Body of pancreas (tissue), 4 donors: ENCODE measurements around the gene PALS1. TPM values are rescaled to one million over a fixed set of nuclear protein-coding genes. Genes with fewer than 3 reads are reported as not detected.
"Not testable (repeated sequence)": the region's sequence is repeated elsewhere in the genome, so short reads cannot be mapped to it uniquely, and the experiment has no call there.

Experiments
- ATAC-seq: fragments of 150-250 bp; one replicate; pipeline ENCODE4 v1.9.1; 2016
- DNase-seq, 4 donors: peaks; one replicate each; pipeline ENCODE4 v3.0.0-alpha.2; 2019
- H3K27ac ChIP-seq, 4 donors: fragments of 200-600 bp; sonication (generic); 1 replicate in 3 of 4; 2 replicates in 1 of 4; pipeline versions ENCODE4 v1.5.1 to v1.6.1; 2016 to 2019; ENCODE audit warnings: mild to moderate bottlenecking in 1 of 4, mixed read lengths in 1 of 4, moderate library complexity in 1 of 4
- H3K27me3 ChIP-seq, 2 donors: fragments of 200-600 bp; sonication (generic); one replicate each; pipeline ENCODE4 v1.6.0; 2016; ENCODE audit warnings: mild to moderate bottlenecking in 1 of 2
- H3K36me3 ChIP-seq, 2 donors: fragments of 200-600 bp; sonication (generic); replicated peaks in 1 of 2; 2 replicates each; pipeline ENCODE4 v1.5.1; 2016; ENCODE audit warnings: low read depth in 2 of 2; ENCODE audit not compliant: insufficient read depth in 1 of 2
- H3K4me1 ChIP-seq: fragments of 200-600 bp; sonication (generic); one replicate; pipeline ENCODE4 v1.6.0; 2016
- H3K4me3 ChIP-seq, 2 donors: fragments of 200-600 bp; sonication (generic); 1 replicate in 1 of 2; 2 replicates in 1 of 2; pipeline ENCODE4 v1.5.1; 2016 to 2019
- H3K9me3 ChIP-seq, 3 donors: fragments of 200-600 bp; sonication (generic); 1 replicate in 2 of 3; 2 replicates in 1 of 3; pipeline ENCODE4 v1.5.1; 2016
- CTCF ChIP-seq, 7 experiments: fragments of 450-650 bp in 4 of 7; fragments of 200-600 bp in 3 of 7; sonication (generic) in 3 of 7; IDR thresholded peaks; one replicate each; pipeline ENCODE4 v1.5.1; 2016 to 2019; ENCODE audit warnings: antibody characterized with exemption in 7 of 7
- POLR2A ChIP-seq, 3 donors: fragments of 450-650 bp; IDR thresholded peaks; one replicate each; pipeline ENCODE4 v1.6.1; 2016; ENCODE audit warnings: antibody characterized with exemption in 3 of 3, mild to moderate bottlenecking in 2 of 3
- WGBS, 2 donors: methylation state at CpG; one replicate each; pipeline ENCODE4 v1.1.5; 2017; 5-methylcytosine and 5-hydroxymethylcytosine counted together
- intact Hi-C: fragments of 100-400 bp; cut with DNase I; formaldehyde crosslinking; loops from one replicate; pipeline ENCODE4 v1.15.1; 2023
- total RNA-seq, 2 donors: library from RNA; depleted of rRNA; stranded (reverse); fragments of >200 nt; gene quantifications; one replicate each; pipeline ENCODE4 v1.1.0, GENCODE V29; 2016

The PALS1 gene
- total RNA-seq, 2 donors from 2014 or later, result 6.9 to 11.4 TPM

- intact Hi-C loops, result no loop called here
- TF ChIP-seq CTCF (IDR thresholded peaks at IDR 0.05), result no peak
- no peak for TF ChIP-seq POLR2A (IDR thresholded peaks at IDR 0.05)
- ATAC-seq, result peak; percentile 38
- H3K27ac ChIP-seq, result peak overlapping the region in 2 of 4 donors; percentile 28 to 46
- 60% methylated on average over 4 of the region's 4 CpGs for WGBS, 2 donors
- H3K4me1 ChIP-seq, result peaks cover 19% of the 10 kb centered on the region
- H3K9me3 ChIP-seq, result no peaks in the 10 kb centered on the region
- no peaks in the 10 kb centered on the region for H3K36me3 ChIP-seq
- no peak for DNase-seq
- H3K27me3 ChIP-seq, result no peaks in the 10 kb centered on the region
- H3K4me3 ChIP-seq, result no peak overlapping the region
These were observed 28.2 kb downstream of the PALS1 start for GRCh38 chr14:67269298-67270060.

- DNase-seq (no peak), ATAC-seq (no peak)
- 57 to 68% methylated on average over 3 of the region's 3 CpGs for WGBS, 2 donors
- Histone ChIP-seq H3K9me3 (no peaks in the 10 kb centered on the region), H3K36me3 (no peaks in the 10 kb centered on the region), H3K27ac (peak overlapping the region in 2 of 4 donors; percentile 28 to 46), H3K4me1 (peaks cover 19% of the 10 kb centered on the region), H3K4me3 (no peak overlapping the region), H3K27me3 (no peaks in the 10 kb centered on the region)
- TF ChIP-seq CTCF (IDR thresholded peaks at IDR 0.05), result no peak
- TF ChIP-seq POLR2A (IDR thresholded peaks at IDR 0.05), result no peak
- intact Hi-C loops, result no loop called here
These were observed 29.0 kb downstream of the PALS1 start for GRCh38 chr14:67270145-67270753.

- H3K36me3 ChIP-seq, result no peaks in the 10 kb centered on the region
- TF ChIP-seq POLR2A (IDR thresholded peaks at IDR 0.05), result no peak
- TF ChIP-seq CTCF (IDR thresholded peaks at IDR 0.05), result no peak
- H3K27ac ChIP-seq, result no peak overlapping the region
- 70 to 79% methylated on average over 3 of the region's 3 CpGs for WGBS, 2 donors
- ATAC-seq (no peak), DNase-seq (no peak)
- intact Hi-C loops, result no loop called here
- H3K4me3 ChIP-seq, result no peak overlapping the region
- no peaks in the 10 kb centered on the region for H3K9me3 ChIP-seq
- H3K4me1 ChIP-seq, result peaks cover 19% of the 10 kb centered on the region
- H3K27me3 ChIP-seq, result no peaks in the 10 kb centered on the region
These were observed 29.7 kb downstream of the PALS1 start for GRCh38 chr14:67270933-67271332.

GRCh38 chr14:67273281-67273680 lies 32.0 kb downstream of the PALS1 start:
- ATAC-seq, H3K36me3 ChIP-seq, DNase-seq, H3K27ac ChIP-seq, H3K4me3 ChIP-seq, H3K27me3 ChIP-seq, intact Hi-C loops, H3K9me3 ChIP-seq: not testable (repeated sequence)
- 92 to 100% methylated on average over 3 of the region's 3 CpGs for WGBS, 2 donors
- H3K4me1 ChIP-seq, result peaks cover 33% of the 10 kb centered on the region

- TF ChIP-seq POLR2A (IDR thresholded peaks at IDR 0.05) (no peak), CTCF (IDR thresholded peaks at IDR 0.05) (no peak)
- intact Hi-C loops, result no loop called here
- H3K27me3 ChIP-seq, result no peaks in the 10 kb centered on the region
- DNase-seq (no peak), ATAC-seq (no peak)
- no peak overlapping the region for H3K4me3 ChIP-seq
- no peak overlapping the region for H3K27ac ChIP-seq
- no peaks in the 10 kb centered on the region for H3K9me3 ChIP-seq
- H3K36me3 ChIP-seq, result no peaks in the 10 kb centered on the region
- H3K4me1 ChIP-seq, result peaks cover 17% of the 10 kb centered on the region
These were observed 34.9 kb downstream of the PALS1 start for GRCh38 chr14:67276131-67276530.
